ENCODE measurements around the gene IFI44.
A peak's percentile ranks its signal among the peaks of the same experiment; 100 is the strongest.

Gene IFI44

DNA sequence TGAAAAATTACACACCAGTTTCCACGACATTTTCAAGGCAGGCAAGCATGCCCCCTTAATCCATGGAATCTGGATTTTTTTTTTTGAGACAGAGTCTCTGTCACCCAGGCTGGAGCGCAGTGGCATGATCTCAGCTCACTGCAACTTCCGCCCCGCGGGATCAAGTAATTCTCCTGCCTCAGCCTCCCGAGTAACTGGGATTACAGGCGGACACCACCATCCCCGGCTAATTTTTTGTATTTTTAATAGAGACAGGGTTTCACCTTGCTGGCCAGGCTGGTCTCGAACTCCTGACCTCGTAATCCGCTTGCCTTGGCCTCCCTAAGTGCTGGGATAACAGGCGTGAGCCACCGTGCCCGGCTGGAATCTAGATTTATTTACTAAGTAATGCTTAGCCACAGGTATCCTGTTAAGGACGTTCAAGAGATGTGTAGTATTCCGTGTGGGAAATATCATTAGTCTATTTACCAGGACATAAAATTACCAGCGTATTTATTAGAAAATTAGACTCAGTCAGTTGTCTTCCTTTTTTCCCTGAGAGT lies 2.5 kb downstream of the IFI44 start:
- DNase-seq (ENCODE audit: insufficient read length) (no peak), FAIRE-seq (peak; percentile 75)
- TF ChIP-seq TAF1 (IDR thresholded peaks at IDR 0.05; ENCODE audit: borderline replicate concordance, low read depth, low read length) (no peak), POLR2A (IDR thresholded peaks at IDR 0.05; ENCODE audit: low read depth, low read length) (no peak), POLR2AphosphoS5 (IDR thresholded peaks at IDR 0.05; ENCODE audit: low read depth, low read length) (no peak)

DNA sequence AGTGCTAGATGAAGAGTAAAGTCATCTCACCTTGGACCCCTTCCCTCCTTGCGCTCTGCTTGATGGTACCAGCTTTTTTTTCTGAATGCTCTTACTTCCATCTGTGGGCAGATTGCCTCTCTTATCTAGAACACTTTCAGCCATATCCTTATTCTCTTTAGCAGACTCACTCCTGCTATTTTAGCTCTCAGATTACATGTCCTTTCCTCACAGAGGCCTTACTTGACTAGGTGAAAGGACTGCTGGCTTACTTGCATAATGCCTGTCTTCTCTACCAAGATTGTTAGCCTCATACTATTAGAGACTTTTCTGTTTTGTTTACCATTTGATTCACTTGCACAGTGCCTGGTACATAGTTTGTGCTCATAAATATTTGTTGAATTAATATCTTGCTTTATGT lies 9.3 kb downstream of the IFI44 start:
- DNase-seq (ENCODE audit: insufficient read length) (no peak), FAIRE-seq (peak; percentile 5)
- no peak for TF ChIP-seq TAF1 (IDR thresholded peaks at IDR 0.05; ENCODE audit: borderline replicate concordance, low read depth, low read length)
- TF ChIP-seq POLR2A (IDR thresholded peaks at IDR 0.05; ENCODE audit: low read depth, low read length), result no peak
- no peak for TF ChIP-seq POLR2AphosphoS5 (IDR thresholded peaks at IDR 0.05; ENCODE audit: low read depth, low read length)

GRCh38 chr1:78663923-78664322 lies 14.3 kb downstream of the IFI44 start:
- FAIRE-seq, result no peak
- no peak for DNase-seq (ENCODE audit: insufficient read length)
- TF ChIP-seq POLR2A (IDR thresholded peaks at IDR 0.05; ENCODE audit: low read depth, low read length) (no peak), POLR2AphosphoS5 (IDR thresholded peaks at IDR 0.05; ENCODE audit: low read depth, low read length) (no peak), TAF1 (IDR thresholded peaks at IDR 0.05; ENCODE audit: borderline replicate concordance, low read depth, low read length) (no peak)

- TF ChIP-seq POLR2A (IDR thresholded peaks at IDR 0.05; ENCODE audit: low read depth, low read length) (no peak), POLR2AphosphoS5 (IDR thresholded peaks at IDR 0.05; ENCODE audit: low read depth, low read length) (no peak), TAF1 (IDR thresholded peaks at IDR 0.05; ENCODE audit: borderline replicate concordance, low read depth, low read length) (no peak)
- FAIRE-seq, result no peak
Observed at GRCh38 chr1:78664763-78665162, 15.1 kb downstream of the IFI44 start.

GRCh38 chr1:78665809-78666208 lies 16.2 kb downstream of the IFI44 start:
- DNase-seq (ENCODE audit: insufficient read length), result no peak
- FAIRE-seq, result no peak
- TF ChIP-seq TAF1 (IDR thresholded peaks at IDR 0.05; ENCODE audit: borderline replicate concordance, low read depth, low read length) (no peak), POLR2A (IDR thresholded peaks at IDR 0.05; ENCODE audit: low read depth, low read length) (0 out of 2 replicates have a peak, but pooled peaks have one; percentile 16)

More at GRCh38 chr1:78664763-78665162, 15.1 kb downstream of the IFI44 start:
- DNase-seq (ENCODE audit: insufficient read length), result no peak

- DNase-seq (ENCODE audit: insufficient read length) (no peak), FAIRE-seq (no peak)
- no peak for TF ChIP-seq POLR2AphosphoS5 (IDR thresholded peaks at IDR 0.05; ENCODE audit: low read depth, low read length)
- TF ChIP-seq TAF1 (IDR thresholded peaks at IDR 0.05; ENCODE audit: borderline replicate concordance, low read depth, low read length), result no peak
- TF ChIP-seq POLR2A (IDR thresholded peaks at IDR 0.05; ENCODE audit: low read depth, low read length), result no peak
Observed at GRCh38 chr1:78667939-78668338, 18.3 kb downstream of the IFI44 start.

- TF ChIP-seq POLR2A (IDR thresholded peaks at IDR 0.05; ENCODE audit: low read depth, low read length) (no peak), POLR2AphosphoS5 (IDR thresholded peaks at IDR 0.05; ENCODE audit: low read depth, low read length) (no peak), TAF1 (IDR thresholded peaks at IDR 0.05; ENCODE audit: borderline replicate concordance, low read depth, low read length) (no peak)
- DNase-seq (ENCODE audit: insufficient read length), result no peak
- FAIRE-seq, result no peak
Observed at GRCh38 chr1:78668427-78668826, 18.8 kb downstream of the IFI44 start.

DNA sequence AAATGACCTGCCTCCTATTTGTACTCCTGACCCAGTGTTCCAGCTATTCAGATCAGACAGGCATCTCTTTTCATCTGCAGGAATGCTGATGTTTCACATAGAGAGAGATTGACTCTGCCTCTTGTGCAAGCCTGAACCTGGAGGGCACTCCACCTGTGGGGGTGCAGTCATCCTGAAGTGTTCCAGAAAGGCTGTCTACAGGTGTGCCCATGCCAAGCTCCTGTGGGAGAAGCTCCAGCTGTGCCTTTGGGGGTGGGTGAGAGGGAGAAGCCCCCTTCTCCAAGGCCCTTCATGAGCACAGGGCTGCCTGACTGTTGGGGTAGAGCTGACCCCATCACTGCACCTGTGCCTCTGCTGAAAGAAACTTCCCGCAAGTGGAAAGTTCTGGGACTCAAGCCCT lies 22.8 kb downstream of the IFI44 start:
- no peak for TF ChIP-seq TAF1 (IDR thresholded peaks at IDR 0.05; ENCODE audit: borderline replicate concordance, low read depth, low read length)
- no peak for TF ChIP-seq POLR2AphosphoS5 (IDR thresholded peaks at IDR 0.05; ENCODE audit: low read depth, low read length)
- no peak for TF ChIP-seq POLR2A (IDR thresholded peaks at IDR 0.05; ENCODE audit: low read depth, low read length)
- DNase-seq (ENCODE audit: insufficient read length), result no peak
- FAIRE-seq, result no peak

DNA sequence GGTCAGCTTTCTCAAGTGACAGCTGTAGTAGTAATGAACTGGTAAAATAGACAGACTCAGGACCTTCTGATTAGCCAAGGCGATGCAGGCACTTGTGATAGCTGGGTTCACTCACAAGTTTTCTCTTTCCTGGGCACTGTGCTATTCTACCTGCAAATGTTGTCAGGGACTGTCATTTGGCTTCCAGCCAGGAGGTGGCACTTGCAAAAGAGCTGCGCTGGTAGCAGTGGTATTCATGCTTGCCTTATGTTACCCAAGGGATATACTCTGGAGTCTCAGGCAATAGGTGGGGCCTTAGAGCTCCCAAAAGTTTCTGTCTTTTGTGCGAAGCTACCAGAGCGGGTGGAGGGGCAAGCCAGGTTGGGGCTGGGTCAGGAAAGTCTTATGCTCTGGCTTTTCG lies 23.5 kb downstream of the IFI44 start:
- FAIRE-seq, result no peak
- DNase-seq (ENCODE audit: insufficient read length), result no peak
- TF ChIP-seq POLR2A (IDR thresholded peaks at IDR 0.05; ENCODE audit: low read depth, low read length) (no peak), TAF1 (IDR thresholded peaks at IDR 0.05; ENCODE audit: borderline replicate concordance, low read depth, low read length) (no peak), POLR2AphosphoS5 (IDR thresholded peaks at IDR 0.05; ENCODE audit: low read depth, low read length) (no peak)

- no peak for TF ChIP-seq POLR2A (IDR thresholded peaks at IDR 0.05; ENCODE audit: low read depth, low read length)
- TF ChIP-seq POLR2AphosphoS5 (IDR thresholded peaks at IDR 0.05; ENCODE audit: low read depth, low read length), result no peak
- no peak for TF ChIP-seq TAF1 (IDR thresholded peaks at IDR 0.05; ENCODE audit: borderline replicate concordance, low read depth, low read length)
- DNase-seq (ENCODE audit: insufficient read length) (no peak), FAIRE-seq (peak; percentile 58)
Observed at GRCh38 chr1:78676347-78676982, 26.8 kb downstream of the IFI44 start.

DNA sequence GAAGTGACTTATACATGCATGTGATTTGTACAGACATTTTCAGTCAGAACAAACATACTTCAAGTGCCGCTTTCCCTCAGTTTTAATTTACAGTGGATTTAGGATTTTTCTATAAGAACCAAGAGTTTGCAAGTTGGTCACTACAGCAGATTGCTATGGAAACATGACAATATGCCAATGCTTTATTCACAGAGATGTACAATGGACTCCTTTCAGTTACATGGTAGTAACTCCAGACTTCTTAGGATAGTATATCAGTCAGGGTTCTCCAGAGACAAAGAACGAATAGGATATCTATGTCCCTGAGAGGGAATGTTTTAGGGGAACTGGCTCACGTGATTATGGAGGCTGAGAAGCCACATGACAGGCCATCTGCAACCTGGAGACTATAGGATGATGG lies 27.4 kb downstream of the IFI44 start:
- DNase-seq (ENCODE audit: insufficient read length), result no peak

GRCh38 chr1:78677788-78678187 lies 28.2 kb downstream of the IFI44 start:
- no peak for DNase-seq (ENCODE audit: insufficient read length)
- FAIRE-seq, result peak; percentile 62
- TF ChIP-seq POLR2AphosphoS5 (IDR thresholded peaks at IDR 0.05; ENCODE audit: low read depth, low read length), result no peak
- no peak for TF ChIP-seq POLR2A (IDR thresholded peaks at IDR 0.05; ENCODE audit: low read depth, low read length)
- no peak for TF ChIP-seq TAF1 (IDR thresholded peaks at IDR 0.05; ENCODE audit: borderline replicate concordance, low read depth, low read length)

More for the DNA sequence above, 27.4 kb downstream of the IFI44 start:
- TF ChIP-seq TAF1 (IDR thresholded peaks at IDR 0.05; ENCODE audit: borderline replicate concordance, low read depth, low read length), result no peak
- no peak for TF ChIP-seq POLR2AphosphoS5 (IDR thresholded peaks at IDR 0.05; ENCODE audit: low read depth, low read length)
- TF ChIP-seq POLR2A (IDR thresholded peaks at IDR 0.05; ENCODE audit: low read depth, low read length), result no peak
- no peak for FAIRE-seq
